ENCODE measurements around the gene PADI3. TPM values are rescaled to one million over a fixed set of nuclear protein-coding genes. Genes with fewer than 3 reads are reported as not detected.

The PADI3 gene
- polyA plus RNA-seq, 1 of the 3 experiments (the other 2 are of a cell fraction) = 0.30 TPM

DNA sequence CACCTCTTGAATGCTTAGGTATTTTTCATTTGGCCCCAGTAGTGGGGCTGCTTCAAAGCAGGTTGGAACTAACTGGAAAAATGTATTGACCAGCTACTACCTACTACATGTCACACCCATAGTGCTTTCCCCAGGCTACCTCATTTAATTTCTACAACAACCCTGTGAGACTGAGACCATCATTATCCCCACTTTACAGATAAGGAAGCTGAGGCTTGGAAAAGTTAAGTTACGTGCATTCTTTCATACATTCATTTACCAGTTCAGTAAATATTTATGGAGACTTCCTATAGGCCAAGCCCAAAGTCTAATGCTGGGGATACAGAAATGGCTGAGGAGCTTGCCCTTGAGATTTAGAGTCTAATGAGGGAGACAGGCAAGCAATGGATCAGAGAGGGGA, 14.5 kb upstream of the PADI3 start:
- Histone ChIP-seq H3K4me3 (ENCODE audit: low read depth in 2 of 2, low read length in 1 of 2) (no peak overlapping the region), H4K20me1 (ENCODE audit: insufficient read depth) (no peaks in the 10 kb centered on the region), H3K9me3 (no peaks in the 10 kb centered on the region), H3K27ac (ENCODE audit: low read depth in 2 of 2, low read length in 1 of 2) (peak overlapping the region; percentile 71 to 72; a peak in 3 of 4 replicates), H3K79me2 (ENCODE audit: insufficient read depth) (no peaks in the 10 kb centered on the region), H3K27me3 (ENCODE audit: insufficient read depth) (no peaks in the 10 kb centered on the region), H2AFZ (ENCODE audit: low read depth) (no peak overlapping the region), H3K36me3 (replicated peaks in 1 of 2; ENCODE audit: control insufficient read depth in 1 of 2, insufficient read depth in 2 of 2, low read length in 1 of 2) (no peaks in the 10 kb centered on the region), H3K9ac (no peak overlapping the region), H3K4me1 (ENCODE audit: control insufficient read depth in 1 of 2, insufficient read depth in 2 of 2, low read depth in 1 of 2, low read length in 1 of 2) (peaks cover 13 to 29% of the 10 kb centered on the region in 2 experiments; a peak in 2 of 4 replicates), H3F3A (replicated peaks; ENCODE audit: insufficient read depth) (peaks cover 19% of the 10 kb centered on the region), H3K9me2 (no peaks in the 10 kb centered on the region), H3K4me2 (no peak overlapping the region)
- ChIA-PET POLR2A (no interaction called here), CTCF (interaction anchor here (1.3 to 16.6 kb wide), 6 partner anchors 12 to 174 kb away, joined by 4 to 462 read pairs (median 5); partner anchors contain the start of gene PADI2)
- DNase-seq = no peak
- 94% methylated on average over 1 of the region's 1 CpG for WGBS (ENCODE audit: low lambda C conversion rate)
- TF ChIP-seq, protein P1, sequence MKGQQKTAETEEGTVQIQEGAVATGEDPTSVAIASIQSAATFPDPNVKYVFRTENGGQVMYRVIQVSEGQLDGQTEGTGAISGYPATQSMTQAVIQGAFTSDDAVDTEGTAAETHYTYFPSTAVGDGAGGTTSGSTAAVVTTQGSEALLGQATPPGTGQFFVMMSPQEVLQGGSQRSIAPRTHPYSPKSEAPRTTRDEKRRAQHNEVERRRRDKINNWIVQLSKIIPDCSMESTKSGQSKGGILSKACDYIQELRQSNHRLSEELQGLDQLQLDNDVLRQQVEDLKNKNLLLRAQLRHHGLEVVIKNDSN (IDR thresholded peaks at IDR 0.05; ENCODE audit: borderline replicate concordance, low read depth) = no peak
- no peak for TF ChIP-seq POLR2AphosphoS5 (IDR thresholded peaks at IDR 0.05; ENCODE audit: low read depth, low read length)
- TF ChIP-seq FOSL2 (IDR thresholded peaks at IDR 0.05; ENCODE audit: borderline replicate concordance, low read depth) = no peak
- TF ChIP-seq TEAD4 (IDR thresholded peaks at IDR 0.05; ENCODE audit: borderline replicate concordance, insufficient read depth) = no peak
- TF ChIP-seq, protein P2, sequence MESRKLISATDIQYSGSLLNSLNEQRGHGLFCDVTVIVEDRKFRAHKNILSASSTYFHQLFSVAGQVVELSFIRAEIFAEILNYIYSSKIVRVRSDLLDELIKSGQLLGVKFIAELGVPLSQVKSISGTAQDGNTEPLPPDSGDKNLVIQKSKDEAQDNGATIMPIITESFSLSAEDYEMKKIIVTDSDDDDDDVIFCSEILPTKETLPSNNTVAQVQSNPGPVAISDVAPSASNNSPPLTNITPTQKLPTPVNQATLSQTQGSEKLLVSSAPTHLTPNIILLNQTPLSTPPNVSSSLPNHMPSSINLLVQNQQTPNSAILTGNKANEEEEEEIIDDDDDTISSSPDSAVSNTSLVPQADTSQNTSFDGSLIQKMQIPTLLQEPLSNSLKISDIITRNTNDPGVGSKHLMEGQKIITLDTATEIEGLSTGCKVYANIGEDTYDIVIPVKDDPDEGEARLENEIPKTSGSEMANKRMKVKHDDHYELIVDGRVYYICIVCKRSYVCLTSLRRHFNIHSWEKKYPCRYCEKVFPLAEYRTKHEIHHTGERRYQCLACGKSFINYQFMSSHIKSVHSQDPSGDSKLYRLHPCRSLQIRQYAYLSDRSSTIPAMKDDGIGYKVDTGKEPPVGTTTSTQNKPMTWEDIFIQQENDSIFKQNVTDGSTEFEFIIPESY (IDR thresholded peaks at IDR 0.05; ENCODE audit: borderline replicate concordance, low read depth) = no peak
- no peak for TF ChIP-seq MXI1 (IDR thresholded peaks at IDR 0.05; ENCODE audit: low read depth, low read length)

GRCh38 chr1:17235135-17235885, 13.6 kb upstream of the PADI3 start:
- Histone ChIP-seq H3K27me3 (ENCODE audit: insufficient read depth) (no peaks in the 10 kb centered on the region), H3K4me2 (no peak overlapping the region), H3F3A (replicated peaks; ENCODE audit: insufficient read depth) (peaks cover 19% of the 10 kb centered on the region), H3K79me2 (ENCODE audit: insufficient read depth) (no peaks in the 10 kb centered on the region), H3K4me1 (ENCODE audit: control insufficient read depth in 1 of 2, insufficient read depth in 2 of 2, low read depth in 1 of 2, low read length in 1 of 2) (peaks cover 13 to 29% of the 10 kb centered on the region in 2 experiments; a peak in 2 of 4 replicates), H2AFZ (ENCODE audit: low read depth) (no peak overlapping the region), H3K9ac (no peak overlapping the region), H3K9me2 (no peaks in the 10 kb centered on the region), H3K4me3 (ENCODE audit: low read depth in 2 of 2, low read length in 1 of 2) (no peak overlapping the region), H3K9me3 (no peaks in the 10 kb centered on the region), H4K20me1 (ENCODE audit: insufficient read depth) (no peaks in the 10 kb centered on the region), H3K27ac (ENCODE audit: low read depth in 2 of 2, low read length in 1 of 2) (no peak overlapping the region), H3K36me3 (replicated peaks in 1 of 2; ENCODE audit: control insufficient read depth in 1 of 2, insufficient read depth in 2 of 2, low read length in 1 of 2) (no peaks in the 10 kb centered on the region)
- no peak for DNase-seq
- POLR2A ChIA-PET = no interaction called here
- TF ChIP-seq RFX5 (IDR thresholded peaks at IDR 0.05; ENCODE audit: low read length) (no peak), REST (IDR thresholded peaks at IDR 0.05; ENCODE audit: low read depth, low read length) (no peak), GATA2 (CRISPR knock-in tag; IDR thresholded peaks at IDR 0.05) (no peak), YY1 (IDR thresholded peaks at IDR 0.05; ENCODE audit: low read depth) (no peak)
- CTCF ChIA-PET = interaction anchor here (1.3 to 16.6 kb wide), 6 partner anchors 11 to 175 kb away, joined by 4 to 462 read pairs (median 6); partner anchors contain the start of gene PADI2
- 75% methylated on average over 7 of the region's 9 CpGs for WGBS (ENCODE audit: low lambda C conversion rate)
